HG03045 (cell line): ENCODE measurements around the gene FAM131C.
"Not testable (repeated sequence)": the region's sequence is repeated elsewhere in the genome, so short reads cannot be mapped to it uniquely, and the experiment has no call there.

ENCODE experiments used
- ATAC-seq: cut with Tn5 transposase; IDR thresholded peaks from one replicate; pipeline ENCODE4 v1.9.1; 2021; ENCODE audit warnings: mild to moderate bottlenecking, moderate library complexity; ENCODE audit not compliant: unreplicated experiment

FAM131C gene

DNA sequence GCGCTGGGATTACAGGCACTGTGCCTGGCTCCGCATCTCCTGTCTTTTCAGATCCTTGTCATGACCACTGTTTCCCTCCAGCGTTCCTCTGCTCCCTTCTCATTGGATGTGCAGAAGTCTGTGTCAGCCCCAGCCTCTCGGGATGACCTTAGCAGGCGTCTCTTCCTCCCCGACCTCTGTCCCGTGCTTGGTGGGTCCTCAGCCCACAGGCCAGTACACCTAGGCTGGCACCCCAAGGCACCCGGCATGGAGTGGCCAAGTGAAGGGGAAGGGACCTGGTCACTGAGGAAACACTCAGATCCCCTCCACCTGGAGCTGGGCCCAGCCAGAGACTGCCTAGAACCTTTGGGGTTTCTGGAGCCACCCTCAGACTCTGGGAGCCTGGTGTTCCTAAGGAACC is 32.3 kb downstream of the FAM131C start:
- ATAC-seq: no peak

GRCh38 chr1:16039871-16040270 is 33.6 kb downstream of the FAM131C start:
- not testable (repeated sequence) for ATAC-seq

- no peak for ATAC-seq
Measured at GRCh38 chr1:16038620-16038912, 34.9 kb downstream of the FAM131C start.

- ATAC-seq: not testable (repeated sequence)
Measured at GRCh38 chr1:16036461-16036860, 37.0 kb downstream of the FAM131C start.

GRCh38 chr1:16033103-16033632 is 40.3 kb downstream of the FAM131C start:
- ATAC-seq: not testable (repeated sequence)

DNA sequence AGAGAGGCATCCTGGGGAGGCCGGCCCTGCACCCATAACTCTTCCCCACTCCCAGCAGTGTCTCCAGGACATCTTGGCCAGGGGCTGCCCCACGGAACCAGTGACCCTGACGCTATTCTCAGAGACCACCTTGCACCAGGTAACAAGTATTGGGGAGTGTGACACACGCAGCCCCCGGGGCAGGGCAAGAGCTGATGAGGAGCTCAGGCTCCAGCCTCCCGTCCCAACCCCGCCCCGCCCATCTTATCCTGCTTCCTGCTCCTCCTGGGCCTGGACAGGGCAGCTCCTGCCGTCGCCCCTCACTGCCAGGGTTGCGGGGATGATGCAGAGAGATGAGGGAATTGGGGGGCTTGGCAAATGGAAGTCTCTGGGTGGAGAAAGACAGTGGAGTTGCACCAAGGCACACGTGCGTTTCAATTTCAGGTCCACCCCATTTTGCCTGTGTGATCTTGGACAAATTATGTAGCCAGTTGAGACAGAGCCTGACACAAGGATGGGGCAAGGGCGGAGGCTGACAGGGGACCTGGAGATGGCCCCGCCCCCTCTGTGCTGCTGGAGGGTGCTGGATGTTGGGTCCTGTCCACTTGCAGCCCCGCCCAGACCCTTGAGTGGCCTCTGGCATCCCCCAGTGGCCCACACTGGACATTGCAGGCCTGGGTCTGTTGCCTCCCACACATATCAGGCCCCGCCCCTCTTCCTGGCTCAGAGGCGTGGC is 40.9 kb downstream of the FAM131C start:
- no peak for ATAC-seq

DNA sequence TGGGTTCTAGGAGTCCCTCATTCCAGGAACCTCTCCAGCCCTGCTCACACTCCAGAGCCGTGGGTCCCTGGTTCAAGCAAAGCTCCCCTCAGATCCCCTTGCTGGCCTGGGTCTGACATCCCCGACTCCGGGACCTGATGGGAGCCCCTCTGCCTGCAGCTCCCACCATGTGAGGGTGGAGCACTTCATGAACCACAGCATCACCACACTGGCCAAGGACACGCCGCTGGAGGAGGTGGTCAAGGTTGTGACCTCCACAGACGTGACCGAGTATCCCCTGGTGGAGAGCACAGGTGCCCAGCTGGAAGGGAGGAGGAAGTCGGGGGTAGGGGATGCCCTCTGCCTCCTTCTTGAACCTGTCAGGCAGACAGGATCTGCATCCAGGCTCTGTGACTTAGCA is 41.9 kb downstream of the FAM131C start:
- no peak for ATAC-seq

GRCh38 chr1:16029288-16029687 is 44.2 kb downstream of the FAM131C start:
- ATAC-seq: no peak

DNA sequence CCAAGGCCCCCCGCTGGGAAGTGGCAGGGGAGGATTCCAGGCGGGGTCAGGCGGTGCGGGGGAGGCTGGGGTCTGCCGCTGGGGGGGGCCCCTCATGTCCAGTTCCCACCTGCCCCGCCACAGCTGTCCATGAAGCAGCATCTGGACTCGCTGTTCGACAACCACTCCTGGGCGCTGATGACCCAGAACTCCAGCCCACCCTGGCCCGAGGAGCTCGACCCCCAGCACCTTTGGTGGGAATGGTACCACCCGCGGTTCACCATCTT is 44.5 kb downstream of the FAM131C start:
- ATAC-seq: not testable (repeated sequence)

DNA sequence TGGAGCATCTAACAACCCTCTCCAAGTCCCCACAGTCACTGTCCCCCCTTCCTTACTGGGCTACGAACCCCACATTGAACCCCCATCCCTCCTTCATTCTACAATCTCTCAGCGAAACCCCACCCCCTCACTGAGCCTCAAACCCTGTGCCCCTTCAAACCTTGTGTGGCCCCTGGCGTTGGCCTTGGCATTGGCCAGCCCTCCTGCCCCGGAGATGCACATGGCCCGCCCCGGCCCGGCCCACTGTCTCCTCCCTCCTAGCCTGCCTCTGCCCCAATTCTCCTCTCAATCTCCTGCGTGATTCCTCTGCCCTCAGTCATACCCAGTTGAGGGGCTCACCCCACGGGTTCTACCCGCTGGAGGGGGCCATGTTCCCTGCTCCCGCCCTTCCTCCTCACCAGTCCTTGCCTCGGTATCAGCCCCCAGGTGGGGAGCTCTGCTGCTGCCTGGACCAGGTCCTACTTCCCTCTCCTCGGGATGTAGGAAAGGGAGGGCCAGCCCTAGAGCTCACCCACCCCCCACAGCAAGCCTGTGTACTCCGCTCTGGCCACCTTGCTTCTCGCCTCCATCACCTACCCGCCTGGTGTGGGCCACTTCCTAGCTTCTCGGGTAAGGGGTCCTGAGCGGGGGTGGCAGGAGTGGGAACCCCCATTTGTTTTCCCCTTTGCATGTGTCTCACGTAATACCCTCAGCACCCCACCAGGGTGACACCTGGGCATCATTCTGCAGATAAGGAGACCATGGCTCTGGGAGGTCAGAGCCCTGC is 45.0 kb downstream of the FAM131C start:
- no peak for ATAC-seq

DNA sequence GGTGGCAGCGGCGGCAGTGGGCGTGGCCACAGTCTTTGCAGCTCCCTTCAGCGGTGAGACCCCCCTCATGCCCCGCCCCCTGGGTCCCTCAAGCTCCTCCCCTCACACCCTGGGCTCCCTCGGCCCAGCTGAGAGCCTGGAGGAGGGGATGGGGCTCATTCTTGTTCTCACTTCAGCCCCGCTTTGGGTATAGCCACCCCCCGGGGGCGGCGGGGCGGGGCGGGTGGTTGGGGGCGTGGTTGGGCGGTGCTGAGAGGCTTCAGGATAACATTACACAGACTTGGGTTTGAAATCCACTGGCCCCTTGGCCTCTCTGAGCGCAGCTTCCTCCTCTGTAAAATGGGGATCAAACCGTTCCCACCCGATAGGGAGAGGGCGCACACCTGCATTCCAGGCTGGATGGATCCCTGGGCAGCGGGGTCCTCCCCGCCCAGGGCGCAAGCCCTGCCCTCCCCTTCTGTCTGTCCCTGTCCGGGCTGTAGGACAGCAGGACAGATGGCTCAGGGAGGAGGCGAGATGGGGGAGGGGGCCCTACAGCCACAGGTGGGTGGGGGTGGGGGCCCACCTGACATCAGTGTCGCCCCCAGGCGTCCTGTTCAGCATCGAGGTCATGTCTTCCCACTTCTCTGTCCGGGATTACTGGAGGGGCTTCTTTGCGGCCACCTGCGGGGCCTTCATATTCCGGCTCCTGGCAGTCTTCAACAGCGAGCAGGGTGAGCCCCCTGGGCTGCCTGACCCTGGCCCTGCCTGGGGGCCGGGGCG is 46.5 kb downstream of the FAM131C start:
- no peak for ATAC-seq

- not testable (repeated sequence) for ATAC-seq
Measured at GRCh38 chr1:16026302-16026701, 47.1 kb downstream of the FAM131C start.

- ATAC-seq: no peak
Measured at GRCh38 chr1:16023050-16023653, 50.3 kb downstream of the FAM131C start.

GRCh38 chr1:16022393-16022792 is 51.1 kb downstream of the FAM131C start:
- no peak for ATAC-seq

DNA sequence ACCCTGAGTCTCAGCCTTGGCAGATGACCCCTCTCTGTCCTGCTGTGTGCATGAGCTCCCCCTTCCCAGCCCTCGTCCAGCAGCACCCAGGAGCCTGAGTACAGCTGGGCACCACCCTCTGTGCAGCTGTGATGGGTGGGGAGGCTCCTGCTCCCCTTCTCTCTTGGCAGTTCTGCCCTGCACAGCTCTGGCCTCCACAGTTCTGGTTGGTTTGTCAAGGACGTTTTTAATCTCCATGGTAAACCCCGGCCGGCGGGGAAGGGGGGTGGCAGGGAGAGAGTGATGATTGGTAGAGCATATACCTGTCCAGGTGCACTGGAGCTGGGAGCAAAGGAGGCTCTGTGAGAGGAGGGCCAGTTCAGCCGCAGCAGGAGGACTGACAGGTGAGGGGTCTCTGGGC is 51.8 kb downstream of the FAM131C start, which contains the start of gene CLCNKA:
TSS of gene CLCNKA (plus strand) at position 356 of the 400 bp plus-strand sequence. CDS start 584 bp downstream, outside the sequence.
- ATAC-seq: no peak

DNA sequence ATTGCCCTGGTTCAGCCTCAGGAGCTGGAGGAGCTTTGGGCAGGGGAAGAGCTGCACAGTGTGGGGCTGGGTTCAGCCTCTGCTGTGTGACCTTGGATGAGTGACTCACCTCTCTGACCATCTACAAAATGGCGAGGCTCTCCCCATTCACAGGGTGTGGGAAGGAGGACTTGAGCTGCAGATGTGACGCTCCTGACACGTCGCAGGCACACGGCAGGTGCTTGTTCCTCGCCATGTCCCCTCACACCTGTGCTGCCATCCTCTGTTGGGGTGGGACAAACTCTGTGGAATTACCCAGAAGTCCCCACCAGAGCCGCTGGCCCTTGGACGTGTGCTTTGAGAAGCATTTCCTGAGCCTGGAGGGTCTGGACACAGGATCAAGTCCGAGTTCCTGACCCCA is 52.6 kb downstream of the FAM131C start:
- ATAC-seq: not testable (repeated sequence)

DNA sequence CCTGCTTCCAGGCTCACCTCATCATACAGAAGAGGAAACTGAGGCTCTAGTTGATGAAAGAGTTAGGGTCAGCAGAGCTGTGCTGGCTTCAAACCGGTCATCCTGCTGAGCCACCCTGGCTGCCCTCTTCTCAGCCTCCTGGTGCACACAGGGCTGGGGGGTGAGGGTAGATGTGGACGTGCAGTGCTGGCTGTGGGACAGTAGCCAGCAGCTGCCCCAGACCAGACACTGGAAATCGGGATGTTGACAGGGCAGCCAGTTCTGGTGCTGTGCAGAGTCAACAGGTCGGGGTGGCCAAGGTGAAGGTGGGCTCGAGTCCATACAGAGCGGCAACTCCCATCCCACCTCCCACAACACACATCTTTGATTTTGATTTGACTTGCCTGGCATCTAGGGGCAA is 53.1 kb downstream of the FAM131C start:
- ATAC-seq: no peak

- no peak for ATAC-seq
Measured at GRCh38 chr1:16019644-16020277, 53.7 kb downstream of the FAM131C start.

DNA sequence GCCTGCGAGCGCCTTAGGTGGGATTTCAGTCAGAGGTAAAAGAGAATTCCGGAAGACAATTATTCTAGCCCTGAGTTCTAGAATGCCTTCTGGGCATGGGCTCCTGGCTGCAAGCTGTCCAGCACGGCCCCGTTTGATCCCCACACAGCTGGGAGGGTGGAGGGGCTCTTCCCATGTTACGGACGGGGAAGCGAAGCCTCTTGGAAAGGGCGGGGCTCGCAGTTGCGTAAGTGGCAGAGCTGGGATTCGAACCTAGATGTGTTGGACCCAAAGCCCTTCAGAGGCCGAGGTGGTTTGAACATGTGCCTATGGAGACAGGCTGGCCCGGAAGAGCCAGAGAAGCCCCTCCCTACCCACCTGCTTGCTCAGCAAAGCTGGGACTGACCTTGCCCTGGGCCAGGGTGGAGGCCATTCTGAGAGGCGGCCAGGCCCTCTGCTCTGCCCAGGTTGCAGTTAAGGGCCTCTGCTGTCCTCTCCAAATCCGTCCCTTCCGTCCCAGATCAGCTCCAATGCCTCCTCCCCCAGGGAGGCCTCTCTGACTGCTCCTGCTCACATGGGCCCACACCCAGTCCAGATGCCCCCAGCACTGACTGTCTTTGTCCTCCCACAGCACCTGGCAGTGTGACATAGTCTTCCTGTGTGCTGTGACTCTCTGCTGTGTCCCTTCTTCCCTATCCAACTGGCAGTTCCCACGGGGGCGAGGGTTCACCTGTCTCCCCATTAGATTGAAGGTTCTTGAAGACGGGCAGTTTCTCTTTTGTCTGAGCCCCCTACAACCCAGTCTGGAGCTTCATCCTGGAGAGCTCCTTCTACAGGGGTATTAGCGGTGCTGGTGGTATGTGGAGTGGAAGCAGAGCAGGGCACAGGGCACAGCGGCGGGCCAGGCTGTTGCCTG is 54.5 kb downstream of the FAM131C start:
- no peak for ATAC-seq

DNA sequence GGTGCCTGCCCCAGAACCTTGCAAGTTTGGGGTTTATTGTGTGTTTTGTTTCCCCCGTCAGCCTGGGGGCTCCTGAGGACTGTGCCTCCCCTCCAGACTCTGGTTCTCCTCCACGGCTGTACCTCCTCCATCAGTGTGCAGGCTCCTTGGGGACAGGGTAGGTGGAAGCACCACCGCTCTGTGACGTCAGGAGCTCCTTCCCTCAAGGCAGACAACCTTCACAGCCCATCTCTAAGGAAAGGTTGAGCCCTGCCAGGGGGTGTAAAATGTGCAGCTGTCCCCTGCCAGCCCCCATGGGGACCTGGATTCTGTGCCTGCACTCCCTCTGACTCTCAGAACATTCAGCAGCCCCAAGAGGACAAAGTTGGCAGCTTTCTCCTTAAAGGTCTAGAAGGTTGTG is 55.1 kb downstream of the FAM131C start:
- ATAC-seq: no peak
